Posterior cingulate gyrus (tissue), 11 donors: ENCODE measurements around the gene PMEPA1.
"Not testable (repeated sequence)": the region's sequence is repeated elsewhere in the genome, so short reads cannot be mapped to it uniquely, and the experiment has no call there.

Experiments
- DNase-seq, 10 donors: peaks; one replicate each; pipeline versions ENCODE4 v3.0.0 to v3.0.0-alpha.2; 2020 to 2021; ENCODE audit warnings: mixed read lengths in 3 of 10
- intact Hi-C: fragments of 100-400 bp; cut with DNase I; formaldehyde crosslinking; loops from one replicate; pipeline ENCODE4 v1.15.1; 2023

The PMEPA1 gene

DNA sequence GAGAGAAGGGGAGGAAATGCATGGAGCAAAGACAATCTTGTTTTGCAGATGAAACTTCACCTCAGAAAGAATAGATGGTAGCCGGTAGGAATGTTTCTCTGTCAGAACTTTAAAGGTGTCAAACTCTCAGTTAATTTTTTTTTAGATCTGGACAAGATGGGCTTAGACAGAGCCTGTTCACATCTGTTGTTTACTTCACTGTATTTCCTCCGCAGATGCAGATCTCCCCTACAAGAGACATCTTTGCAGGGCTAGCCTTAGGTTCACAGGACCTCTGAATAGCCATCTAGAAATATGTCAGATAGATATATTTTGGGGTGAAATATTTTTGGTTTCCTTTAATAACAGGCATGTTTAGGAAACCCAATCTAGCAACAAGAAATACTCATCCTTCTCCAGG lies 77.5 kb downstream of the PMEPA1 start:
- no peak for DNase-seq
- intact Hi-C loops, result no loop called here

DNA sequence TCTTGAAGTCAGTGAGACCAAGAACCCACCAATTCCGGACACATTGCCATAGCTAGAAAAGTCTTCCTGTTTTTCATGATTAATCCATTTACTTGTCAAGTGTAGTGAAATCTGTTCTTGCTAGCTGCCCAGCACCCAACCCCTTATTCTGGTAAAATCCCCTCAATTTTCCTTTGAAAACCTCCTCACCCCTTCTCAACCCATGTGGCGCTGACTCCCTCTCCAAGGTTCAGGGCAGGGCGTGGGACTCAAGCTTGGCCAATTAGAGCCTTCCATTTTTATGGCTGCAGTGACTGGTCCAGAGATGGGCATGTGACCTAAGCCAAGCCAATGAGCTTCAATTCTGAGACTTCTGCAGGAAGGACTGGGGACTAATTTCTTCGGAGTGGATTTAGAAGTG lies 79.8 kb downstream of the PMEPA1 start:
- intact Hi-C loops, result no loop called here
- no peak for DNase-seq

DNA sequence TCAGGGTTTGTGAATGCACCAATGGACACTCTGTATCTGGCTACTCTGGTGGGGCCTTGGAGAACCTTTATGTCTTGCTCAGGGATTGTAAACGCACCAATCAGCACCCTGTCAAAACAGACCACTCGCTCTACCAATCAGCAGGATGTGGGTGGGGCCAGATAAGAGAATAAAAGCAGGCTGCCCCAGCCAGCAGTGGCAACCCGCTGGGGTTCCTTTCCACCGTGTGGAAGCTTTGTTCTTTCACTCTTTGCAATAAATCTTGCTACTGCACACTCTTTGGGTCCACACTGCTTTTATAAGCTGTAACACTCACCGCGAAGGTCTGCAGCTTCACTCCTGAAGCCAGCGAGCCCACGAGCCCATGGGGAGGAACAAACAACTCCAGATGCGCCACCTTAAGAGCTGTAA lies 80.3 kb downstream of the PMEPA1 start:
- DNase-seq, intact Hi-C loops: not testable (repeated sequence)

DNA sequence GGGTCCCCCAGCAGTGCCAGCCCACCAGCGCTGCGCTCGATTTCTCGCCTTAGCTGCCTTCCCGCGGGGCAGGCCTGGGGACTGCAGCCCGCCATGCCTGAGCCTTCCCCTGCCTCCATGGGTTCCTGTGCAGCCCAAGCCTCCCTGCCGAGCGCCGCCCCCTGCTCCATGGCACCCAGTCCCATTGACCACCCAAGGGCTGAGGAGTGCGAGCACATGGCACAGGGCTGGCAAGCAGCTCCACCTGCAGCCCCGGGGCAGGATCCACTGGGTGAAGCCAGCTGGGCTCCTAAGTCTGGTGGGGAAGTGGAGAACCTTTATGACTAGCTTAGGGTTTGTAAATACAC lies 80.9 kb downstream of the PMEPA1 start:
- intact Hi-C loops, result not testable (repeated sequence)
- peak in 1 of 10 donors; percentile 19 for DNase-seq

DNA sequence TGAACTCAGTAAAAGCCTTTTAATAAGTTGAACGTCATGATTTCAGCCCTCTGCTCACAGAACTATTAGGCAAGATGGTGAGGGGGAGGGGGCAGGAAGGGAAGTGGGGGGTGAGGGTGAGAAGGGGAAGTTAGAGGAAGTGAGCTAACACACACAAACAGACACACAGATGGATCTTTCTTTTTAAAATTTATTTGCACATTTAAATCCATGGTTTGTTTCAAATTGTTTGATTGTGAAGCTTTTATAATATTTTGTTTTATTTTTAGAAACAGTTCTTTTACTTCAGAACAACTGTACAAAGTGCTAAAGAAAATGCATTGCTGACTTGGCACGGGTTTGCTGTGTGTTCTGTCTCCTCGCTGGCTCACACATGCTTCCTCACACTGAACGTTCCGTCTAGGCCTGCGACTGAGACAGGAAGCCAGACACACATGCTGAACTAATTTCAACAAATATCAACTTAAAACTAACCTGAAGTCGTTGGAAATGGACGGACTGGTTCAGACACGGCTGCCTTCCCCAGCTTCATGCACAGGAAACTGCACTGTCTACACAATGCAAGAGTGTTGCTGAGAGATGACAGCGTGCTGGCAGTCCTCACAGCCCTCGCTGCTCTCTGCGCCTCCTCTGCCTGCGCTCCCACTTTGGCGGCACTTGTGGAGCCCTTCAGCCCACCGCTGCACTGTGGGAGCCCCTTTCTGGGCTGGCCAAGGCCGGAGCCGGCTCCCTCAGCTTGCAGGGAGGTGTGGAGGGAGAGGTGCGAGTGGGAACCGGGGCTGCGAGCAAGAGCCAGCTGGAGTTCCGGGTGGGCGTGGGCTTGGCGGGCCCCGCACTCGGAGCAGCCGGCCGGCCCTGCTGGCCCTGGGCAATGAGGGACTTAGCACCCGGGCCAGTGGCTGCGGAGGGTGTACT lies 81.5 kb downstream of the PMEPA1 start:
- DNase-seq, result peak in 1 of 10 donors; percentile 68
- intact Hi-C loops, result no loop called here

DNA sequence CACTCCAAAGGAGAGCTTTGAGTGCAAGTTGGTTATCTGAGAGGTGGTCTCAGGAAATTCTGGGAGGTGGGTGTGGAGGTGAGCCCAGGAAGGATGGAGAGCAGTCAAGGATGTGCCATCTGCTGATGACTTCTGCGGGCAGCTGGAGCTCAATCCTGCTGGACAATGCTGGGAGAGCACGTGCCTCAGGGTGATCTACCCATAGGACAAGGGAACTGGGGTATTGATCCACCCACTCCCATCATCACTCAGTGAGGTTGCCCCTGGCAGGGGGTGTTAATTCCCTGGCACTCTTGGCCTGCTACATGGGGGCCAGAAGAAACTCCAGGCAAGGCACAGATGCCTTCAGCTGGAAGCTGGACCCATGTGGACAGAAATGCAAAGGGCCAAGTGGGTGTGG lies 82.5 kb downstream of the PMEPA1 start:
- intact Hi-C loops, result no loop called here
- DNase-seq, result no peak

DNA sequence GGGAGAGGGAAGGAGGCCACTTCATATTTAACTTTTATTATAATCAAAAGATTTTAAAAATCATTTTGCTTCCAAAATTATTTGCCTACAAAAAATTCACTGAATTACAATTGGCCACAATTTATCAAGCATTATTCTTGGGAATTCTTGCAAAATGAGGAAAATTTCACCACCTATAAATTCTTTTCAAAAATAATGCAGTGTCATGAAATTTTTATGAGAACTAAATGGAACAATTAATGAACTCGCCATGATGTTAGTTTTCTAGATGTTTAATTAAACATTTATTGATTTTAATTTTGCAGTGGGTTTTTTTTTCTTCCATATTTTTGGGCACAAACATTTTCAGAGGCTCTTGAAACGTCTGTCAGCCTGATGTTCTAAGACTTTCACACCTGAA lies 83.8 kb downstream of the PMEPA1 start:
- DNase-seq, result no peak

DNA sequence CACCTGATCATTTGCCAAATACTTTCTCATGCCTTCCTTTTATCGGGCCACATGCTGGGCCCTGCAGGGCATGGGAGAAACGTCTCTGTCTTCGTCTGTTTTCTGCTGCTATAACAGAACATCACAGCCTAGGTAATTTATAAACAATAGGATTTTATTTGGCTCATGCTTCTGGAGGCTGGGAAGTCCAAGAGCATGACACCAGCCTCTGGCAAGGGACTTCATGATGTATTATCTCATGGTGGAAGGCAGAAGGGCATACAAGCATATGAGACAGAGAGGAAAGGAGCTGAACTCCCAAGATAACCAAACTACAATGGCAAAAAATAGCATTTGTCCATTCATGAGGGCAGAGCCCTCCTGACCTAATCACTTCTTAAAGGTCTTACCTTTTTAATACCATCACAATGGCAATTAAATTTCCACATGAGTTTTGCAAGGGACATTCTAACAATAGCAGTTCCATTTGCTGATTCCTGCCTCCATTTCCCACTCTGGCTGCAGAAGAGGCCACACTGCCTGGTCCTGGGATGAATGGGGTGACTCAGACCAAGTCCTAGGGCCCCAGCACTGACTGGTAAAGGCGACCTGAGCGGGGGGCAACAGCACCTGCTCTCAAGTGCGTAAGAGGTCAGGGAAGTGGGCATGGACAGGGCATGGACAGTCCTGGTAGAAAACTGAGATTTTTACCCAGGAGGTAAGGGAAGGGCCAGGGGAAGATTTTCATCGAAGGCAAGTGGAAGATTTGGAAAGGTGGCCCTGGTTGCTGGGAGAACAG lies 84.4 kb downstream of the PMEPA1 start:
- DNase-seq, result no peak
- intact Hi-C loops, result no loop called here

More for the DNA sequence above, 83.8 kb downstream of the PMEPA1 start:
- intact Hi-C loops, result no loop called here

DNA sequence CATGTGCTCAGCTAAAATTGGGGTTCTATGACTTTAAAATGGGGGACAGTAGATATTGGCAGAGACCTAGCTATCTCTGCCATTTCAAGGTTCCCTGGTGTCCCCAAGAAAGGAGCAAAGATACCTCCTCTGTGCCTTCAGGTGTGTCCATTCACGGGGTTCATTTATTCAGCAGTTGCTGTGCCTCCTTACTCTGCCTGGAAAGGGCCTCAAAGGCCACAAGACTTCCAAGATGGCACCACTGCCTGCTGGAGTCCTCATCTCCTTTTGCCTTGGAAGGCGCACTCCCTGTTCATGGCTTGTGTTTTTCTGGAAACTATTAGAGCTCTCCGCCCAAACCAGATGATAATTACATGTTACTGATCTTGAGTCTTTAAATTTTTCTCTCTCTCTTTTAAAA lies 85.7 kb downstream of the PMEPA1 start:
- DNase-seq, result no peak
- intact Hi-C loops, result no loop called here

DNA sequence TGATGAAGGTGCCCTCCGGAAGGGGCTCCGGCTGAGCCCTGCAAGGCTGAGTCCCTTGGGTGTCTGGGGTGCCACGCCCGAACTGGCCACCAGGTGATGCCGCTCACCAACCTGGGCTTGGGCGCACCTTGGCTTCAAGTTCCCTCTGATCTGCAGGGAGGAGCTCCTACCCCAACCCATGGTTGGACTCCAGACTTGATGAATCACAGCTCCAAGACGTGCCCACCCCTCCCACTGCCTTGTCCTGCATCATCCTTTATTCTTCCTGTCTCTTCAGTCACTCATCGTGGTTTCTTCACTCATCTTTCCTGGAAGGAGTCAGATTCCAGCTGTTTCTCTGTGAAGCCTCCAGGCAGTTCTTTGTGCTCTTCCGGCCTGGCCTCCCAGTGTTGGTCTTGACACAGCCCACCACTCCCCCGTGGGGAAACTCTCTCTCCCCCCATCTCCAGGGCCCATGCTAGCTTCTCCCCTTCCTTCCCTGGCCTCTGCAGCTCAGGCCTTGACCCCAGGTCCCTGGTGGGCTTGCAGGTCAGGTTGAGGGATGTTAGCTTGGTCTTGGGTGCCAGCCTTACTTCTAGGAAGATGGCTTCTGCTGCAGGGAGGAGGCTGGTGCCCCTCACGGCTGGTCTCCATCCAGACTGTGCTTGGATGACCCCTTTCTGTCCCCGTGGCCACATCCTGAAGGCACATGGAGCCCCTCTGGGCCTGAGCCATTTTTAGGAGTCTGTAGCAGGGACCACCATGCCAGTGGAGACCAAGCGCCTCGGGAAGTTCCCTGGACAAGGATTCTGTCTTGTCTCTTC lies 87.0 kb downstream of the PMEPA1 start:
- DNase-seq, result peak in 5 of 10 donors; percentile 28 to 89 (median 78)
- intact Hi-C loops, result no loop called here

DNA sequence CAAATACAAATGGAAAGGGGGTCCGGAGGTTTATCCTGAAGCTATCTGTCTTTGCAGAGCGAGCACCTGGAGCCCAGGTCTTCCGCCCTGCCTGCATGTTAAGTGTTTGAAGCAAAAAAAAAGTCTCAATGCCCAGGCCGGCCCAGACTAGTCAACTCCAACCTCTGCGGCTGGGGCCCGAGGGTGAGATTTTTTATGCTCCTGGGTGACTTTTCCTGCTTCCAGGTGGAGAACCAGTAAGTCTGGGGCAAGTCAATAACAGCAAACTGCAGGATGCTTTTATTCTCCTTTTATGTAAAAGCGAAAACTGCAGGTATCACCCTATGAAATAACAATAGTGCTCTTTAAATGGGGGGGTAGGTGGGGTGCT lies 87.6 kb downstream of the PMEPA1 start:
- intact Hi-C loops, result no loop called here

DNA sequence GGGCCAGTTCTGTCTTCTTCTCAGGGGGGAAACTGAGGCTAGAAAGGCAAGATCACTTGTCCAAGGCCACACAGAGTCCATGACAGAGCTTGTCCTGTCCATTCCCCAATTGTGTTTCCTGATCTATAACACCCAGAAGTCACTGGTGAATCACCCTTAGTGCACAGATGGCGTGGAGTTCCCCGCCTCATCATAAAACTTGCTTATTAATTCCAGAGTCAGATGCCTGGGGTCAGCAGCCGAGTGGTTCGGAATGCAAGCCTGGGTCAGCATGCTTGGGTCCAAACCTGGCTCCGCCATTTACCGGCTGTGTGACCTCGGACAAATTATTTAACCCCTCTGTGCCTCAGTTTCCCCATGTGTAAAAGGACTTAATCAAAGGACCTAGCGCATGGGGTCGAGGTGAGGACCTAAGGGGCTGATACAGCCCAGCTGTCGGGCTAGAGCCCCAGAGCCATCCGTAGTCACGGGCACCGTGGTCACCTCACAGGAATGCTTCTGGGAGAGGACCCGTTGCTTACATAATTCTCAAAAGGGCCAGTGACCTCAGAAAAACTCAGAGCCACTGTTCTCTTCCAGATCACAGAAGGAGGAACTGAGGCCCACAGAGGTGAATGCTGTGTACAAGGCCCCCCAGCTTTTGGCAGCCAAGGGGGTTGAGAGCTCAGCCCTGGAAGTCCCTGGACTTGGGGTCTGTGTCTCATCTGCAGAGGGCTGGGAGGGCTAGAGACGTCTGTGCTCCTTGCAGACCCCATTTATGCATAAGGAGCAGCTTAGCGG lies 88.2 kb downstream of the PMEPA1 start:
- intact Hi-C loops, result no loop called here
- DNase-seq, result no peak

More for the DNA sequence above, 87.6 kb downstream of the PMEPA1 start:
- DNase-seq, result no peak

DNA sequence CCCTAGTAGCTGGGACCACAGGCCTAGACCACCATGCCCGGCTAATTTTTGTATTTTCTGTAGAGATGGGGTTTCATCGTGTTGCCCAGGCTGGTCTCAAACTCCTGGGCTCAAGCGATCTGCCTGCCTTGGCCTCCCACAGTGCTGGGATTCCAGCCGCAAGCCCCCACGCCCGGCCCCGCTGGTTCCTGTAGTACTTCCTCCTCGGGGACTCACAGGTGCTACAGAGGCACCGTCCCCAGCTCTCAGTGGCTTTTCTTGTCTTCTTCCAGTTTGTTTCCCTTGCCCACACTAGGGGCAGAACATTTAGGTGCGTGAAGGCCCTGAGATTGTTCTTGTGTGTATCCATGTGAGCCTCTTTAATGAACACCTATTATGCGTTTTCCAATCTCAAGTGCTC lies 88.8 kb downstream of the PMEPA1 start:
- DNase-seq, result peak in 2 of 10 donors; percentile 52 to 76
- intact Hi-C loops, result no loop called here

DNA sequence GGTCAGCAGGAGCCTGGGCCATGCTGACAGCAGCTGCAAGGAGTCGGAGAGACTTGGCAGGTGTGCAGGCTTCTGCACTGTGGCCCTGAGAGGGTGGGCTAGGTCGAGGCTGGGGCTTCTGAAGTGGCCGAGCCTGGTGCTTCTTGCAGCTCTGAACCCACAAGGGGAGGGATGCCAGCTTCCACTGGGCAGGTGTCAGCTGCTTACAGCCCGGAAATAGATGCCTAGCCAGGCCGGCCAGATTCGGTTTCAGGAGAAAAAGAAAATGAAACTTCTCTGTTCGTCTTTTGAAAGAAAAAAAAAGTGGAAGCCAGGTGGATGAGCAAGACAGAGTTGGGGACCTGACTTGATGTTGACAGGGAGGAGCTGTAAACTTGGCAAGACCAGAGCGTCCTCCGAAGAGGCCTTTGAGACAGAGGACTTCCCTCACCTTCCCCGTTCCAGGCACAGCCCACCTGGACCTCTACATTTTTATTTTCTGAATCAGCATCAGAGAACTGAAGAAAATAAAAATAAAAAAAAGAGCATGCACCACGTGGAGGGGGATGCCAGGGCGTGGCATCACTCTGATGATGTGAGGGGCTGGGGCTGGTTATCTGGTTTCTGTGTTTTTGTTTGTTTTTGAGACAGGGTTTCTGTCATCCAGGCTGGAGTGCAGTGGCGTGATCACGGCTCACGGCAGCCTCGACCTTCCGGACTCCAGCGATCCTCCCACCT lies 89.4 kb downstream of the PMEPA1 start, which contains the start of gene ZBP1:
Gene ZBP1, minus strand, starts transcription at position 153 of the 717 bp plus-strand sequence. Its CDS starts 131 bp downstream, at position 22.
- DNase-seq, result peak in 2 of 10 donors; percentile 72 to 82
- intact Hi-C loops, result no loop called here

DNA sequence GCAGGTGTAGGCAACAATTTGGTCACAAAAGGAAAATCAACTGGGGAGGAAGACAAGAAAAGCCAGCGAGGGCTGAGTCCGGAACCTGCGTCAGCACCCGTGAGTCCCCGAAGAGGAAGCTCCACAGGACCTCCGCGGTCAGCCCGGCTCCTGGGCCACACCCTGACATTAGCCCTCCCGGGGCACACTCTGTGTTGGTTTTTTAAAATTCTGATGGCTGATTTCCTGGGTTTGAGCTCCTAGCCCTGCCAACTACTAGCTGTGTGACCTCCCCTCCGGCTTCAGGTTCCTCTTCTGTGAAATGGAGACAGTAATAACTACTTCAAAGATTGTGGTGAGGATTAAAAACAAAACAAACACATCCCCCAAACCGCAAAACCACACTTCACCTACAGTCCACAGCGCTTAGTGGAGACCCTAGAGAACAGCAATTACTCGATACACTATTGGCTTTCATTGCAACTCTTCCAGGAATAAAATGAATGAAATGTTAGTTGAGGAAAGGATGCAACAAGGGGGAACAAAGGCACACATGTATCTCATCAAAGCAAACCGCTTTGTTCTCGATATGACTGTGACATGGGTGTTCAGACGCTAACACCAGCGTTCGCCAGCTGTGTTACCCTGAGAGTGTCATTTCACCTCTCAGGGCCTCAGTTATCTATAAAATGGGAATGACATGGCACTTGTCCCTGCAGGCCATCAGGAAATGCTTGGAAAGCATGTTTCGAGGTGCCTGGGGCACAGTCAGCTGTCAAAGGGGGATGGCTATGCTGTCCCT lies 90.6 kb downstream of the PMEPA1 start:
- peak in 2 of 10 donors; percentile 76 to 85 for DNase-seq
- intact Hi-C loops, result no loop called here

DNA sequence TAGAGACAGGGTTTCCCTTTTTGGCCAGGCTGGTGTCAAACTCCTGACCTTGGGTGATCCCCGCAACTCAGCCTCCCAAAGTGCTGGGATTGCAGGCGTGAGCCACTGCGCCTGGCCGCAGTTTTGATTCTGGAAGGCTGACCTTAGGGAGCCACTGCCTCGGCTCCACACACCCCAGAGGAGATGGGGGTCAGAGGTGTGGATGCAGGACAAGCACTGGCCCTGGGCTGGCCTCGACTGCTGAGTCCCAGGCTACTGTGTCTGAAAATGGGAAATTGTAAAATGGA lies 91.1 kb downstream of the PMEPA1 start:
- intact Hi-C loops, result no loop called here
- DNase-seq, result peak in 2 of 10 donors; percentile 56 to 63

DNA sequence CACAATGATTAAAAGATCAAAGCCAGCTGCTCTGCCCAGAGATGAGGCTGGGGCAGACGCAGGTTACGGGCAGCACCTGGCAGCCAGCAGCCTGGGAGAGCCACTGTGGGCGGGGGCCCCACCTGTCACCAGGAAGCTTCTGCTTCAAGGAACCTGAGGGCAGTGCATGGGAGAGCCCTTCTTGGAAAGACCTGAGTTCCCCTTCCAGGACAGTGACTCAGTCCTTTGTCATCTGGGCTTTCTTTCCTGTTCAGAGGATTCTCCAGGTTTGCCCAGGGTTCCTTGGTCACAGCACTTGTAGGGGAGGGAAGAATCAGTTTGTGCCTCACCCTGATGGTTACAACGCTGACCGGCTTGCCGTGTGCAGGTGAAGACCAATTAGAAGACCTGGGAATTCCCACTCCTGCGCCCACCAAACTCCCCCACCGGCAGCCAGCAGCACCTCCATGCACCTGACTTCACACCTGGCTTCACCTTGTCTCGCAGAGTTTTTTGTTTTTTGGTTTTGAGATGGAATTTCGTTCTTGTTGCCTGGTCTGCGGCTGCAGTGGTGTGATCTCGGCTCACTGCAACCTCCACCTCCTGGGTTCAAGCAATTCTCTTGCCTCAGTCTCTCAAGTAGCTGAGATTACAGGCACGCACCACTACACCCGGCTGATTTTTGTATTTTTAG lies 91.6 kb downstream of the PMEPA1 start:
- intact Hi-C loops, result no loop called here
- peak in 2 of 10 donors; percentile 34 to 65 for DNase-seq
